Bronchial epithelial cell (primary cell): ENCODE measurements around the gene SPI1. TPM values are rescaled to one million over a fixed set of nuclear protein-coding genes. Genes with fewer than 3 reads are reported as not detected.

Experiments
- DNase-seq: peaks from one replicate; pipeline ENCODE4 v3.0.0-alpha.2; 2010; ENCODE audit warnings: low read depth
- FAIRE-seq: peaks from 2 replicates; lab custom pipeline; 2011; peaks lifted over from hg19 to GRCh38; lab: Jason Lieb, UNC
- H3K27me3 ChIP-seq: 2 replicates; pipeline ENCODE4 v1.5.1; 2011; ENCODE audit warnings: low read length; ENCODE audit not compliant: control insufficient read depth, insufficient read depth
- H3K36me3 ChIP-seq: 2 replicates; pipeline ENCODE4 v1.5.1; 2011; ENCODE audit warnings: low read length; ENCODE audit not compliant: control insufficient read depth, insufficient read depth
- H3K4me3 ChIP-seq: 2 replicates; pipeline ENCODE4 v1.5.1; 2011; ENCODE audit warnings: mild to moderate bottlenecking, low read depth, low read length, control low read depth
- total RNA-seq: library from RNA; depleted of rRNA; stranded (reverse); fragments of >200 nt; gene quantifications from 2 replicates; pipeline ENCODE4 v1.2.1, GENCODE V29; 2014
- TF ChIP-seq, protein P1 (sequence below): IDR thresholded peaks from 2 replicates; pipeline ENCODE4 v1.5.1; 2011; ENCODE audit warnings: mild to moderate bottlenecking, moderate library complexity, low read length, control low read depth, inconsistent platforms; ENCODE audit not compliant: insufficient read depth, severe bottlenecking

The SPI1 gene
- total RNA-seq, 1 donor from 2014 or later = not detected

DNA sequence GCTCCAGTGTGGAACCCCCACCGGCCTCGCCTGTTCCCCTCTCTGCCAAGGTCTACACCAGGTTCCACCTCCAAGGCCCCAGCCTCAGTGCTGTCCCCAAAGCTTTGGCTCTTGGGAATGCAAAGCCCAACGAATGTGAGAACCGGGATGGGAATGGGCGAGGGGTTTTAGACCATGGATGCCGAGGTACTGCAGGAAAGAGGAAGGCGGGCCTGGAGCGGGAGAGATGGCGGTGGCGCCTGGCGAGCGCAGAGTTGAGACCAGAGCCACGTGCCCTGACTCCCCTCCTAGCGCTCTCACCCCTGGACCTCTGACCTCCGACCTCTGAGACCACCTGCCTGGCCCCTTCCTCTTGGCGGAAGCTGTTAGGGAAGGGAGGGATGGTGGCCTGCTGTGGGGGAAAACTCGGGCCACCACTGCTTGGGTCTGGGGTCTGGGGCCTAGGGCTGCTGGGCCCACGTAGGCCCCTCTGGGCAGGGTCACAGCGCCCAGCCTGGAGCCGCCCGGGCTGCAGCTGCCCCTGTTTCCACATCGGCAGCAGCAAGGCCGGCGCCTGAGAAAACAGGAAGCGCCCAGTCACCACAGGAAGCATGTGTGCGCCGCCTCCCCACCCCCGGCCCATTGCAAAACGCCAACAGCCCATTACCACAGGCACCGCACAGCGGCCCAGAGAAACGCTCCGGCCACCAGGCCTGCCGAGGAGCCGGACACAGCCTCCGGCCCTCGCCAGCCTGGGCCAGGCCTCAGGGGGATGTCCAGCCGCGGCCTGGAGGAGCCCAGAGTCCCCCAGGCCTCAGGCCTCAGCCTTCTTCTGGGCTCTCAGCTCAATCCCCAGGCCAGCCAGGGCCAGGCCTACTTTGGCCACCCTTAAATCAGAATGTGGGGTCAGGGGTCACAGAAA, 16.2 kb upstream of the SPI1 start:
- Histone ChIP-seq H3K36me3 (no peaks in the 10 kb centered on the region), H3K4me3 (no peak overlapping the region), H3K27me3 (no peaks in the 10 kb centered on the region)
- TF ChIP-seq, protein P1, sequence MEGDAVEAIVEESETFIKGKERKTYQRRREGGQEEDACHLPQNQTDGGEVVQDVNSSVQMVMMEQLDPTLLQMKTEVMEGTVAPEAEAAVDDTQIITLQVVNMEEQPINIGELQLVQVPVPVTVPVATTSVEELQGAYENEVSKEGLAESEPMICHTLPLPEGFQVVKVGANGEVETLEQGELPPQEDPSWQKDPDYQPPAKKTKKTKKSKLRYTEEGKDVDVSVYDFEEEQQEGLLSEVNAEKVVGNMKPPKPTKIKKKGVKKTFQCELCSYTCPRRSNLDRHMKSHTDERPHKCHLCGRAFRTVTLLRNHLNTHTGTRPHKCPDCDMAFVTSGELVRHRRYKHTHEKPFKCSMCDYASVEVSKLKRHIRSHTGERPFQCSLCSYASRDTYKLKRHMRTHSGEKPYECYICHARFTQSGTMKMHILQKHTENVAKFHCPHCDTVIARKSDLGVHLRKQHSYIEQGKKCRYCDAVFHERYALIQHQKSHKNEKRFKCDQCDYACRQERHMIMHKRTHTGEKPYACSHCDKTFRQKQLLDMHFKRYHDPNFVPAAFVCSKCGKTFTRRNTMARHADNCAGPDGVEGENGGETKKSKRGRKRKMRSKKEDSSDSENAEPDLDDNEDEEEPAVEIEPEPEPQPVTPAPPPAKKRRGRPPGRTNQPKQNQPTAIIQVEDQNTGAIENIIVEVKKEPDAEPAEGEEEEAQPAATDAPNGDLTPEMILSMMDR = no peak
- FAIRE-seq (no peak), DNase-seq (no peak)

DNA sequence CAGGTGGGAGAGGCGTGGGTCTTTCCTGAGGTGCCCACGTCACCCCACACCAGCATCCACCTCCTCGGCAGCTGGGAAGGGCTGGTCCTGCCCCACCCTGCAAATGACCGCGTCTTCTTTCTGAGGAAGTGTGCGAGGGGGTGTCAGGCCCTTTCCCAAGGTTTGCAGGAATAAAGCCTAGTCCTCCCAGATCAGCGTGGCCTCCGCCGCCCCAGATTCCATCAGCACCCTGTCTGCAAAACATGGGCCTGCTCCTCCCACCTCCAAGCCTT, 15.6 kb upstream of the SPI1 start:
- H3K27me3 ChIP-seq = no peaks in the 10 kb centered on the region
- H3K36me3 ChIP-seq = no peaks in the 10 kb centered on the region
- DNase-seq (no peak), FAIRE-seq (no peak)
- H3K4me3 ChIP-seq = no peak overlapping the region
- TF ChIP-seq, protein P1 = no peak

DNA sequence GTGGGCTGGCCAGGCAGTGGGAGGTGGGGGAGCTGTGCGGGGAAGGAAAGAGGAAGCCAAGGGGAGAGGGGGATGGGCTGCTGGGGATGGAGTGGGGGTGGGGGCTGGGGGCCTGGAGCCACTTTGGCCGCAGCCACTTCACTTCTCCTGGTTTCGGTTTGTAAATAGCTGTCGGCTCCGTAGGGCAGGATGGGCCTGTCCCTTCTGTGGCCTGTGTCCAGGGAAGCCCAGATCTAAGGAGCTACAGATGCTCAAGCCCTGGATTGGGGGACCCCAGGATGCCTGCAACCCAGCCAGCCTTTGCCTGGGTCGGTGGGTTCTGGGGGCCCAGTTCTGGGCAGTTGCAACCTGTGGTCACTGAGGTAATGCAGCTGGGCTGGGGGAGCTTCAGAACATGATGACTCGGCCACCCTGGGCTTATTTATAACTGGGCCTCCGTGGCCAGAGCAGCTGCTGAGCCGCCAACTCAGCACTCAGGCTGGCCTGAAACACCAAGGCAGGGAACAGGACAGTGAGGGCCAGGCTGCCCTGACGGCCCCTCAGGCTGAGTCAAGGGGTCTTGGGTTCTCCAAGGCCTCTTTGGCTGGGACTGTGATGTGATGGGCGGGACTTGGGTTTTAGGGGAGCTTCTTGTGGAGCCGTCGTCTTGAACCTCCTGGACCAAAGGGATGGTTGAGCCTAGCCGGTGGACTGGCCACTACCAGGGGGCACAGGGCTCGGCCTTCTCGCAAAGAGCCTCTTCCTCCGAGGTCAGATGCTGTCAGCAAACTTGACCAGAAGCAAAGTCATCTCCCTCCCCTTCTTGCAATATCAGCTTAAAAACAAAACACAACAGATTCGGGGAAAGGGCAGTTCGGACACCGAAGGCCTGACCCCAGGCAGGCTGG, 15.1 kb upstream of the SPI1 start:
- FAIRE-seq (no peak), DNase-seq (no peak)
- TF ChIP-seq, protein P1 = no peak
- Histone ChIP-seq H3K4me3 (no peak overlapping the region), H3K27me3 (no peaks in the 10 kb centered on the region), H3K36me3 (no peaks in the 10 kb centered on the region)

DNA sequence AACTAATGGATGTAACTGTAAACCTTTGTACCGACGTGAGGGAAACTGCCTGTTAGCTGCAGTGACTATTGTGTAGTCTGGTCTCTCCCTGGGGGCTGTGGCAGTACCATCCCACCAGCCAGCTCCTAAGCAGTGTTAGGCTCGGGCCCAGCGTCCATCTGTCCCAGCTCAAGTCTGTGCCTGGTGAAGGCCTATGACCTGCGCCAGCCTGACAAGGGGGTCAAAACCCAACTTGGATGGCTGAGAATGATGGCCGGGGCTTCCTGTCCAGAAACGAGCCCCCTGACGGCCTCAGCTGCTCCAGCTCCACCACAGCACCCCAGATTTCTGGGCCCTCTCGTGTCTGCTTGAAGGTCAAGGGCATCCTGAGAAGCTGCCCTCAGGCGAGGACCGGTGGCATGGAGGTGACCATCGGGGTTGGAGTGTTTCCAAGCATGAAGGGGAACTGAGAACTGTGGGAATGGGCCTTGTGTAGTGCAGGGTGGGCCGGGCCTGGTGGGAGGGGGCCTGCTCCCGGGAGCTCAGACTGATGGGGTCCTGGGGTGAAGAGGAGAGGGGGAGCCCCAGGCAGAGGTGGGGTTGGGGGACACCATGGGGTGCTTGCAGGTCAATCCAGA, 14.3 kb upstream of the SPI1 start:
- Histone ChIP-seq H3K4me3 (no peak overlapping the region), H3K36me3 (no peaks in the 10 kb centered on the region), H3K27me3 (no peaks in the 10 kb centered on the region)
- TF ChIP-seq, protein P1 = no peak
- FAIRE-seq (no peak), DNase-seq (no peak)

DNA sequence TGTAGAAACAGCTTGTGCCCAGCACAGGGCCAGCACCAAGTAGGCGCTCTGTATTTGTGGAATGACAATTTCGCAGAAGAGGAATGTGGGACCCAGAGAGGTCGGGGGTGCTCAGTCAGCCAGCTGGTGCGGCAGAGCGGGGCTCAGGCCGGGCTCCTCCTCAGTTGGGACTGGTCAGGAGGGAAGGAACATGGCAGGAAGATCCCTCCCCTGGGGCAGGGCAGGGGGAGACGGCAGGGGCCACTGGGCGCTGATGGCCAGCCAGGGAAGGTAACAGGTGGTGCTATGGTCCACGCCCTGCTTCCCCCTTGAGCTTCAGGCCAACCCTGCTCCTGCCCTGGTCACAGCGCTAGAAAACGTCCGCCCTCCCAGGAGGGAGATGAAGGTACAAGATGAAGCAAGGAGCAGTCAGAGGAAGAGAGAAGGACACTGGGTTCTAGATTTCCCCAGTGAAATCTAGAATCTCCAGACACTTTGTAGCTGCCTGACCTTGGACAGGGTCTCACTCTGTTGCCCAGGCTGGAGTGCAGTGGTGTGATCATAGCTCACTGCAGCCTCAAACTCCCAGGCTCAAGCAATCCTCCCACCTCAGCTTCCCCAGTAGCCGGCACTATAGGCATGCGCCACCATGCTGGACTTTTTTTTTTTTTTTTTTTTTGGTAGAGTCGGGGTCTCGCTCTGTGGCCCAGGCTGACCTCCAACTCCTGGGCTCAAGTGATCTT, 13.5 kb upstream of the SPI1 start:
- FAIRE-seq (no peak), DNase-seq (no peak)
- H3K27me3 ChIP-seq = no peaks in the 10 kb centered on the region
- no peaks in the 10 kb centered on the region for H3K36me3 ChIP-seq
- TF ChIP-seq, protein P1 = no peak
- H3K4me3 ChIP-seq = no peak overlapping the region
